GM18907 (cell line): ENCODE measurements around the gene HSF2BP.
"Not testable (repeated sequence)": the region's sequence is repeated elsewhere in the genome, so short reads cannot be mapped to it uniquely, and the experiment has no call there.

Experiments
- ATAC-seq: cut with Tn5 transposase; IDR thresholded peaks from one replicate; pipeline ENCODE4 v1.9.1; 2021; ENCODE audit warnings: mild to moderate bottlenecking, moderate library complexity; ENCODE audit not compliant: unreplicated experiment

The HSF2BP gene

GRCh38 chr21:43479197-43479596 is 180.1 kb downstream of the HSF2BP start:
- ATAC-seq = not testable (repeated sequence)
